VCaP (cell line): Measurements from ENCODE around the gene PRSS12.

ENCODE experiments used
- H3K27ac ChIP-seq: fragments of 450-650 bp; 2 replicates; pipeline ENCODE4 v1.5.1; 2017
- TF ChIP-seq, protein P1 (sequence below): fragments of 450-650 bp; conservative IDR thresholded peaks from 2 replicates; pipeline ENCODE4 v1.5.1; 2017; ENCODE audit warnings: mild to moderate bottlenecking, moderate library complexity

Gene PRSS12

DNA sequence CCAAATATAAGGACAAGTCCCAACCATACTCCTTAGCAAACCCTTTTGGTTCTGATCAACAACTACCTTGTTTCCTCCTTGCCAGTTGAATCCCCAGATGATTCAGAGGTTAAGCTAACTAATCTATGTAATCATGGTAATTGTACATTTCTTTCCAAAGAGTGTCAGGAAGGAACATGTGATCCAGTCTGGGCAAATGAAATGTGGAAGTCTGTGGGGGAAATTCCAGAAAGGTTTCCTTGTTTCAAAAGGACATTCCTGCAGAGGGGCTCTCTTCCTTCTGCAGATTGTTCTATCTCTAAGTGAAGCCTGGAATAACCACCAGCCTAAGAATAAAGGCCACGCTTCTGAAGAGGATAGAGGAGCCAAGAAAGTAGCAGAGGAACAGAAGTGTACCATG is 7.0 kb downstream of the PRSS12 start:
- H3K27ac ChIP-seq: no peak overlapping the region
- TF ChIP-seq, protein P1, sequence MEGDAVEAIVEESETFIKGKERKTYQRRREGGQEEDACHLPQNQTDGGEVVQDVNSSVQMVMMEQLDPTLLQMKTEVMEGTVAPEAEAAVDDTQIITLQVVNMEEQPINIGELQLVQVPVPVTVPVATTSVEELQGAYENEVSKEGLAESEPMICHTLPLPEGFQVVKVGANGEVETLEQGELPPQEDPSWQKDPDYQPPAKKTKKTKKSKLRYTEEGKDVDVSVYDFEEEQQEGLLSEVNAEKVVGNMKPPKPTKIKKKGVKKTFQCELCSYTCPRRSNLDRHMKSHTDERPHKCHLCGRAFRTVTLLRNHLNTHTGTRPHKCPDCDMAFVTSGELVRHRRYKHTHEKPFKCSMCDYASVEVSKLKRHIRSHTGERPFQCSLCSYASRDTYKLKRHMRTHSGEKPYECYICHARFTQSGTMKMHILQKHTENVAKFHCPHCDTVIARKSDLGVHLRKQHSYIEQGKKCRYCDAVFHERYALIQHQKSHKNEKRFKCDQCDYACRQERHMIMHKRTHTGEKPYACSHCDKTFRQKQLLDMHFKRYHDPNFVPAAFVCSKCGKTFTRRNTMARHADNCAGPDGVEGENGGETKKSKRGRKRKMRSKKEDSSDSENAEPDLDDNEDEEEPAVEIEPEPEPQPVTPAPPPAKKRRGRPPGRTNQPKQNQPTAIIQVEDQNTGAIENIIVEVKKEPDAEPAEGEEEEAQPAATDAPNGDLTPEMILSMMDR: no peak

DNA sequence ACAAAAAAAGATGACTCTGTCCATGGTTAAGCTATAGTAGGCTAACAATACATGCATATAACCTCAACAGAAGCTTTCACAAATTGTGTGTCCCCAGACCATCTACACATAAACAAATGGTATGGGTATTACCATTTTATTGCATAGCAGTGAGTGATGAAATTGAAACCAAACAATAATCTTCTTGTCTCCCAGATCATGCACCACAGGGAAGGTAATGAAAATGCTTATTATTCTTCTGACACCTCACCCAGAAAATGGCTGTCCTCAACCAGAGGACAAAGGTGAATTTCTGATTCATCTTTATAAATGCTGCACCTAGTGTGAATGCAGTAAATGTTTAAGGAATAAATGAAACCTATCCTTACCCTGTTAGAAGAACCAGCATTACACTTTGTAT is 8.0 kb downstream of the PRSS12 start:
- TF ChIP-seq, protein P1: no peak

DNA sequence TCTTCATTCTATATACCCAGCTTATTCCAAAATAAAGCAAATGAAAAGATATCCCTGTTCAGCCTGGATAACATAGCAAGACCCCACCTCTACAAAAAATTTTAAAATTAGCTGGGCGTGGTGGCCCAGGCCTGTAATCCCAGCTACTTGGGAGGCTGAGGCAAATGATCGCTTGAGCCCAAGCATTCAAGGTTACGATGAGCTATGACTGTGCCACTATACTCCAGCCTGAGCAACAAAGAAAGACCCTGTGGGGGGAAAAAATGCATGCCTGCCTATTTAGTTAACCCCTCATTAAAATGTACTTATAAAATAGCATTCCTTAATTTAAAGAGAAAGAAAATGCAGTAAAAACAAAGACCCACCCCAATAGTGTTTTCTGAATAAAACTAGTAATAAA is 9.3 kb downstream of the PRSS12 start:
- TF ChIP-seq, protein P1: no peak
- H3K27ac ChIP-seq: no peak overlapping the region

More for the DNA sequence above, 8.0 kb downstream of the PRSS12 start:
- H3K27ac ChIP-seq: no peak overlapping the region

DNA sequence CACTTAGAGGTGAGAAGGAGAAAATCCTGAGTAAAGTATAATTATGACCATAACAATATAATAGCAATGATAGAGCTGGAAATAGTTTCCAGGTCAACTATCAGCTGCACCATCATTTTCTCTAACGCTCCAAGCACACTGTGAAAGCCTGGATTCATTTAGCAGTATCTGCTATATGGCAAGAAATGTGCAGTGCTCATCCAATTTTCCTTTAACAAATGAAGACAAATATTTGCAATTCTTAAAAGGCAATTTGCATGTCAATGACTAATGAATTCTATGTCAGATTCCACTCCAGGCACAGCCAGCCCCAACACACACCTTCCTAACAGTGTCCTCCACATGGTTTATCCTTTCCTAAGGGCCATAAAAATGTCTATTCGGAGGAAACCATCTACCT is 12.7 kb downstream of the PRSS12 start:
- TF ChIP-seq, protein P1: no peak
- no peak overlapping the region for H3K27ac ChIP-seq

DNA sequence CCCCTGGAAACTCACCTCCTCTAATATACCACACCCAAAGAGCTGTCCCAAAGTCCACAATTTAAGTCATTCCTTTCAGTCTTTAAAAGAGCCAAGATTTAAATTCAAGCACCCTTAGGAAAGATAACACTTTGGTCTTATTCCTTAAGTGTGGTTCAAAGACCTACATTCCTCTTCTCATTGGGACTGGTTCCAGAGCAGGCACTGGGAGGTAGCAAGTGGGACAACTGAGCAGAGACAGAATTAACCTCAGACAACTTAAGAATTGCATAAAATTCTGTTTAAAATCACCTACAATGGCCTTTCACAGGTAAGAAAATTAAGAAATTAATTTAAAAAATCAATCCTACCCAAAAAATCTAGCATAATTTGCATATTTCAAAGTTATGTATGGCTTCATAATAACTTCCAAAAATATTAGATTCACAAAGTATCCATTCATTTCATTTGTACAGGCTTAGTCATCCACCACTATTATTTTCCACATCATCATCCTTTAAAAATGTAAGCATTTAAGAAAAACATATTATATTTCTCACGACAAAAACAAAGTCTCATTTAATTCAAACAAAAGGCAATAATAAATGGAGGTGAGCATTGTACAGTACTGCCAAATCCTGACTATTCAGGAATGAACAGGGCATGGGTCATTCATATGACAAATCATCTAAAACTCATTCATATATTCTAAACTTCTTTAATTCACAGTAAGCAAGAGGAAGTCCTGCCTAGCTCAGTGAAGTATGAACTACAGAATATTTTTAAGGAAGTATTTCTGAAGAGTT is 13.6 kb downstream of the PRSS12 start:
- TF ChIP-seq, protein P1: no peak
- no peak overlapping the region for H3K27ac ChIP-seq

DNA sequence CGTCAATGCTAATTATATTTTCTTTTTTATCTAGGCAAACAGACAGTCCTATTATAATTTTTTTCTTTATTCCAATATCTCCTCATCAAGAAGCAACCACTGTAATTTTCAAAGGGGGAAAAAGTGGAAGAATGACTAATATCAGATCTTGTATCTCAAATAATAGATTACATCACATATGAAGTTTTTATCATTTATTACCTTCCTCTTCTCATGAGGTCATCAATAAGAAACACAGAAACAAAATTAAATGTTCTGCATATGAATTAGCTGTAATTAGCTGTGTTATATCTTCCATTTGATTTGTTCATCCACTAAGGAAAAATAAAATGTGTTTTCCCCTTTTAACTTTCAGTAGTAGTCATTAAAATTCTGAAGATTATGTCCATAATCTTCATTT is 14.3 kb downstream of the PRSS12 start:
- H3K27ac ChIP-seq: no peak overlapping the region
- TF ChIP-seq, protein P1: no peak

DNA sequence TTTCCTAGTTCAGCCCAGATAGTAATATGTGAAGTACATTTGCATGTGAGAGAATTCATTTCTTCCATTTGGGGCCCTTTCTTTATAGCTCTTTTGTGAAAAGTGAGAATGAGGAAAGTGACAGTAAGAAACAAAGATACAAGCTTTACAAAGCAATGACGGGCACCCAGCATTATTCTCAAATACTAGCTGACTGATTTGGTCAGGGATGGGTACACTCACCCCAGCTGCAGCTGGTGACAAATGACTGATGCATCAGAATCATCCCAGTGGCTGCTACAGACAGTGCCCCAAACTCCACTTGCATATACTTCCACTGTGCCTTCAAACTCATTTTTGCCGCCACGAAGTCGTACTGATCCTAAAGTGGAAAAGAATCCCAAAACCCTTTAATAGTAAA is 14.8 kb downstream of the PRSS12 start:
- TF ChIP-seq, protein P1: no peak
- H3K27ac ChIP-seq: no peak overlapping the region
